Measurements from ENCODE around the gene EXTL1. TPM values are rescaled to one million over a fixed set of nuclear protein-coding genes. Genes with fewer than 3 reads are reported as not detected.

EXTL1 gene
- total RNA-seq, 2 experiments from 2014 or later, result not detected

GRCh38 chr1:26066857-26067256, 45.3 kb downstream of the EXTL1 start:
- DNase-seq, result no peak
- Mint-ChIP-seq H3K4me3 (no peak overlapping the region), H3K9me3 (no peaks in the 10 kb centered on the region), H3K27ac (no peak overlapping the region), H3K4me1 (ENCODE audit: low read depth) (no peaks in the 10 kb centered on the region), H3K27me3 (peaks cover 5% of the 10 kb centered on the region), H3K36me3 (ENCODE audit: low read depth) (no peaks in the 10 kb centered on the region)
- Histone ChIP-seq H3K4me3 (ENCODE audit: low read length) (no peak overlapping the region), H3K4me1 (ENCODE audit: insufficient read depth, low read length) (no peaks in the 10 kb centered on the region), H3K27me3 (ENCODE audit: control insufficient read depth in 1 of 2, insufficient read depth in 2 of 2, low read length in 2 of 2) (no peaks in the 10 kb centered on the region), H3K27ac (ENCODE audit: low read depth in 1 of 2, low read length in 2 of 2) (no peak overlapping the region), H3K9me3 (ENCODE audit: control insufficient read depth in 1 of 2, insufficient read depth in 1 of 2, low read length in 2 of 2) (no peaks in the 10 kb centered on the region), H3K36me3 (ENCODE audit: insufficient read depth, low read length) (no peaks in the 10 kb centered on the region)
- POLR2A ChIA-PET, result no interaction called here
- CTCF ChIA-PET, result no interaction called here
- ATAC-seq (ENCODE audit: poor library complexity), result no peak
- no peak for TF ChIP-seq CTCF (IDR thresholded peaks at IDR 0.05)
- intact Hi-C loops (cut with DNase I, micrococcal nuclease), result loop anchor here in 1 of 2 experiments (10.0 kb wide), 1 partner anchor 992 kb away; no protein-coding TSS in a partner anchor

GRCh38 chr1:26067432-26067911, 45.9 kb downstream of the EXTL1 start, which contains the start of gene TRIM63:
TSS of gene TRIM63 (minus strand) at chr1:26067630. CDS start at chr1:26067494, 136 bp downstream.
- Mint-ChIP-seq H3K9me3 (no peaks in the 10 kb centered on the region), H3K4me1 (ENCODE audit: low read depth) (no peaks in the 10 kb centered on the region), H3K27ac (no peak within 1 kb of the TSS), H3K27me3 (peaks cover 10% of the 10 kb centered on the region), H3K4me3 (no peak within 1 kb of the TSS), H3K36me3 (ENCODE audit: low read depth) (no peaks in the 10 kb centered on the region)
- CTCF ChIA-PET, result no interaction called here
- POLR2A ChIA-PET, result no interaction called here
- ATAC-seq (ENCODE audit: poor library complexity) (no peak), DNase-seq (no peak)
- TF ChIP-seq CTCF (IDR thresholded peaks at IDR 0.05), result no peak
- H3K27me3 ChIP-seq (ENCODE audit: control insufficient read depth in 1 of 2, insufficient read depth in 2 of 2, low read length in 2 of 2), result peaks cover 0 to under 1% of the 10 kb centered on the region in 2 experiments
- H3K4me1 ChIP-seq (ENCODE audit: insufficient read depth, low read length), result no peaks in the 10 kb centered on the region
- no peaks in the 10 kb centered on the region for H3K36me3 ChIP-seq (ENCODE audit: insufficient read depth, low read length)
- H3K4me3 ChIP-seq (ENCODE audit: low read length), result no peak within 1 kb of the TSS
- intact Hi-C loops (cut with DNase I, micrococcal nuclease), result loop anchor here in 1 of 2 experiments (10.0 kb wide), 1 partner anchor 993 kb away; no protein-coding TSS in a partner anchor
- no peaks in the 10 kb centered on the region for H3K9me3 ChIP-seq (ENCODE audit: control insufficient read depth in 1 of 2, insufficient read depth in 1 of 2, low read length in 2 of 2)
- H3K27ac ChIP-seq (ENCODE audit: low read depth in 1 of 2, low read length in 2 of 2), result no peak within 1 kb of the TSS

GRCh38 chr1:26069941-26070295, 48.3 kb downstream of the EXTL1 start:
- H3K4me1 ChIP-seq (ENCODE audit: insufficient read depth, low read length), result no peaks in the 10 kb centered on the region
- intact Hi-C loops (cut with DNase I, micrococcal nuclease), result loop anchor here in 1 of 2 experiments (10.0 kb wide), 1 partner anchor 995 kb away; no protein-coding TSS in a partner anchor
- CTCF ChIA-PET, result no interaction called here
- Mint-ChIP-seq H3K27ac (no peak overlapping the region), H3K27me3 (peaks cover 10% of the 10 kb centered on the region), H3K4me1 (ENCODE audit: low read depth) (no peaks in the 10 kb centered on the region), H3K9me3 (no peaks in the 10 kb centered on the region), H3K36me3 (ENCODE audit: low read depth) (no peaks in the 10 kb centered on the region), H3K4me3 (no peak overlapping the region)
- ATAC-seq (ENCODE audit: poor library complexity) (no peak), DNase-seq (no peak)
- H3K9me3 ChIP-seq (ENCODE audit: control insufficient read depth in 1 of 2, insufficient read depth in 1 of 2, low read length in 2 of 2), result no peaks in the 10 kb centered on the region
- H3K4me3 ChIP-seq (ENCODE audit: low read length), result no peak overlapping the region
- H3K27ac ChIP-seq (ENCODE audit: low read depth in 1 of 2, low read length in 2 of 2), result no peak overlapping the region
- POLR2A ChIA-PET, result no interaction called here
- peaks cover 0 to 6% of the 10 kb centered on the region in 2 experiments for H3K27me3 ChIP-seq (ENCODE audit: control insufficient read depth in 1 of 2, insufficient read depth in 2 of 2, low read length in 2 of 2)
- H3K36me3 ChIP-seq (ENCODE audit: insufficient read depth, low read length), result no peaks in the 10 kb centered on the region
- no peak for TF ChIP-seq CTCF (IDR thresholded peaks at IDR 0.05)
